WI38 (cell line): Measurements from ENCODE around the gene MOV10L1.

Experiments used
- H3K4me3 ChIP-seq: 2 replicates; pipeline ENCODE4 v1.5.1; 2011; ENCODE audit warnings: low read depth, mild to moderate bottlenecking, control low read depth, low read length
- CTCF ChIP-seq: IDR thresholded peaks from 2 replicates; pipeline ENCODE4 v1.5.1; 2012; ENCODE audit warnings: low read depth, mild to moderate bottlenecking, control low read depth, low read length

MOV10L1 gene

GRCh38 chr22:50067244-50067643, 22.6 kb upstream of the MOV10L1 start:
- no peak overlapping the region for H3K4me3 ChIP-seq
- TF ChIP-seq CTCF: no peak

- no peak overlapping the region for H3K4me3 ChIP-seq
- TF ChIP-seq CTCF: no peak
Measured at GRCh38 chr22:50068096-50068495, 21.7 kb upstream of the MOV10L1 start.

- no peak for TF ChIP-seq CTCF
- H3K4me3 ChIP-seq: no peak overlapping the region
Measured at GRCh38 chr22:50070366-50070765, 19.4 kb upstream of the MOV10L1 start.

- no peak overlapping the region for H3K4me3 ChIP-seq
- no peak for TF ChIP-seq CTCF
Measured at GRCh38 chr22:50071432-50072166, 18.2 kb upstream of the MOV10L1 start.

GRCh38 chr22:50072167-50072555, 17.6 kb upstream of the MOV10L1 start:
- TF ChIP-seq CTCF: no peak
- no peak overlapping the region for H3K4me3 ChIP-seq

- no peak for TF ChIP-seq CTCF
- no peak overlapping the region for H3K4me3 ChIP-seq
Measured at GRCh38 chr22:50072714-50073538, 16.9 kb upstream of the MOV10L1 start.

- no peak for TF ChIP-seq CTCF
- H3K4me3 ChIP-seq: no peak overlapping the region
Measured at GRCh38 chr22:50074056-50074455, 15.8 kb upstream of the MOV10L1 start.
